MG63 (cell line): ENCODE data around the gene TAGLN3. TPM values are rescaled to one million over a fixed set of nuclear protein-coding genes. Genes with fewer than 3 reads are reported as not detected.
A peak's percentile ranks its signal among the peaks of the same experiment; 100 is the strongest.

ENCODE experiments used
- DNase-seq: peaks from one replicate; pipeline ENCODE4 v3.0.0-alpha.2; 2020
- H3K27me3 ChIP-seq: fragments of 250-450 bp; sonication (Bioruptor Pico); 2 replicates; pipeline ENCODE4 v1.5.1; 2020; ENCODE audit warnings: mild to moderate bottlenecking, moderate library complexity
- H3K36me3 ChIP-seq: fragments of 250-450 bp; sonication (Bioruptor Pico); 2 replicates; pipeline ENCODE4 v1.5.1; 2020; ENCODE audit warnings: mild to moderate bottlenecking, moderate library complexity
- H3K4me3 ChIP-seq: fragments of 250-450 bp; sonication (Bioruptor Pico); 2 replicates; pipeline ENCODE4 v1.5.1; 2020; ENCODE audit warnings: mild to moderate bottlenecking, moderate library complexity
- H3K9me3 ChIP-seq: fragments of 250-450 bp; sonication (Bioruptor Pico); 2 replicates; pipeline ENCODE4 v1.5.1; 2020; ENCODE audit warnings: mild to moderate bottlenecking, moderate library complexity
- total RNA-seq: library from RNA; depleted of rRNA; stranded (reverse); fragments of >200 nt; shearing (Covaris generic); gene quantifications from 2 replicates; pipeline ENCODE4 v1.2.3, GENCODE V29; 2014; ENCODE audit warnings: low replicate concordance

The TAGLN3 gene
- total RNA-seq, 1 experiment from 2014 or later: not detected

DNA sequence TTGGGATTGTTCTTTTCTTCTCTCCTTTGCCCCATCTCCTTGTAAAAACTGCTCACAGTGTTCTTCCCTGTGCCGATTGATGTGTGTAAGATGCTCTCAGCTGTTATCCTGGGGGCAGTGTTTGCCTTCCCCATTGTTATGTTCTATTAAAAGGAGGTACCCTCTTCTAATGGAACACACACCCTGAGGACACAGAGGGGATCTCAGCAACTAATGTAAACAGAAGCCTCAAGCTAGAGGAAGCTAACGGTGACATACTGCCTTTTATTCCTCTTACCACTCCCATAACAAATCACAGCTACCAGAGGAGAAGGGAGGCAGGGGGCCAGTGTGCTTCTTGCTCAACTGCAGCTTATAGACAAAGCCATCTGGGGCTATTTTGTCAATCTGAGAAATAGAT is 2.2 kb downstream of the TAGLN3 start:
- H3K9me3 ChIP-seq: no peaks in the 10 kb centered on the region
- no peak for DNase-seq
- H3K27me3 ChIP-seq: no peaks in the 10 kb centered on the region
- no peaks in the 10 kb centered on the region for H3K36me3 ChIP-seq
- no peak overlapping the region for H3K4me3 ChIP-seq

DNA sequence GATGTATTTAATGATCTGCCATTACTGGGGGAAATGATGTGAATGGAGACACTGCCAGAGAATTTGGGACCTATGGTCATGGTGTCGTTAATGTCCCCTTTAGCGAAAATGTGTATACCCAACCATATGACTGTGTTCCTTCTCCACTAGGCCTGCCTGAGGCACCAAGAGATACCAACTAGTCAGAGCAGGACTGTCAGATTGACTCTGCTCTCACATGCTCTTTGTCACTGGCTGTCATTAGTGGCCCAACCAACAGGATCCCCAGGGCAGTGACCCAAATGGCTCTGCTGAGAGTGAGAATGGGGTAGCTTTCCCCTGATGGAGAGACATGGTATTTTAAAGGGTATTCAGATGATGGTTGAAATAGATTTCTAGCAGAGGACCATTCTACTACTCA is 2.8 kb downstream of the TAGLN3 start:
- Histone ChIP-seq H3K27me3 (no peaks in the 10 kb centered on the region), H3K36me3 (no peaks in the 10 kb centered on the region), H3K9me3 (no peaks in the 10 kb centered on the region), H3K4me3 (no peak overlapping the region)
- no peak for DNase-seq

DNA sequence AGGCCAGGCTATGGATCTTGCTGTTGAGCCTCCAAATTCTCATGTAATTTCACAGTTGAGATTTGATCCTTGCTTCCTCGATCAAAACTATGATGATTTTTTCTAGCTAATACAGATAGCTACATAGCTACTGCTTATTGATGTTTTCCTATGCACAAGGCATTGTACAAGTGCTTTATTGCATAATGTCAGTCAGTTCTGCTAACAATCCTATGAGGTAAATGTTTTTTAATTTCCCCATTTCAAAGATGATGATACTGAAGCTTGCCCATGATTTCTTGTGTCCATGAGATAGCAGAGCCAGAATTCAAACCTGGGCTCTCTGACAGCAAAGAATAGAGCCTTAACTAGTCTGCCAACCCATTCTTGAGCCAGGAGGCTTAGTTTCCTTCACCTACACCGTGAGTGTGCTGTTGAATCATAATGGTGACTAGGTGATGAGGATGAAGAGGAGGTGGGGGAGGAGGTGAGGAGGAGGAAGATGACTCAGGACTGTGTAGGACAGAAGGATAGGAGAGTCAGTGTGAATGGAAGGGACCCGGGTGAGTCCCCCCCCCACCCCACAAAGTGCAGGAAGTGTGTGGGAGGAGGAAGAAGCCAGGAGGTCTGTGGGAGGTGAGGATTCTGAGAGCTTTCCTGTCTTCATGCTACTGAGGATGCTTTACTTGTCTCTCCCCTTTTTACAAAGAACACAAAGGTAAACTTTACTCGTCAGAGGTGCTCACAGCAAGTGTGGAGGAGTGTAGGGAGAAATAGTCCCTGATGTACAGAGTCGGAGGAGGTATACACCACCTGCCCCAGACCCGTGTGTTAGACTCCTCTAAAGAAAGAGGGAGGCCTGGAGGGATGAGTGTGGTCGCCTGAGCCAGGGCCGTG is 3.6 kb downstream of the TAGLN3 start:
- Histone ChIP-seq H3K27me3 (no peaks in the 10 kb centered on the region), H3K9me3 (no peaks in the 10 kb centered on the region), H3K4me3 (no peak overlapping the region), H3K36me3 (no peaks in the 10 kb centered on the region)
- peak; percentile 70 for DNase-seq

DNA sequence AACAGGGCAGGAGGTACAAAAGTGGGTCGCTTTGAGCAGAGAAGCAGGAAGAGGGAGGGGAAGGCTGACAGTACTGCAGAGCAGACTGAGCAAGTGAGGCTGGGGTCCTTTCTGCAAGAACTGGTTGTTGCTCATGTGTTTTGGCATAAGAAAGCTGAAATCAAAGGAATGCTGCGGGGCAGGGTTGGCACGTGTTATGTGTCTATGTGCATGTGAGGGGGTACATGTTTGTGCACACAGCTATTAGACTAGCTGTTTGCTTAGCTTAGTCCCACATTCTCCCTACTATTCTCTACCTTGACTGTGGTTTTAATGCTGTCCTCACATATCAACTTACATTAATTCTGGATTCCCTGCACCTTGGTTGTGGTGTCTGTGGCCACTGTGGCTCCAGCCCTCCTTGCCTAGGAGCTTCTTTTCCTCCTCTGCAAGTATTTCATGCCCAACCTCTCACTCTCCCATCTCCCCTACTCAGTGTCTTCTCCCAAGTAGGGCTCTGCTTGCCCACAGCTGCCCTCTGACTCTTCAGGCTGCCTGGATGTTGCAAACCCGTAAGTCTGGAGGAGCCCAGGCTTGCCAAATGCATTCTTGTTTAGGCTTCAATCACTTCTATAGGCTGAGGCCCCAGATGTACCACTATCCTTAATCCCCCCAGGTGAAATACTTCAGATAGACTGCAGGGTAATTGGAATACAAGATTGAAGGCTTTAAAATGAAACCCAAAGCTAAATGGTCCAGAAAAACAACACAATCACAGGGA is 4.8 kb downstream of the TAGLN3 start:
- no peak overlapping the region for H3K4me3 ChIP-seq
- H3K9me3 ChIP-seq: no peaks in the 10 kb centered on the region
- no peaks in the 10 kb centered on the region for H3K27me3 ChIP-seq
- no peaks in the 10 kb centered on the region for H3K36me3 ChIP-seq
- DNase-seq: no peak

- DNase-seq: no peak
- no peaks in the 10 kb centered on the region for H3K27me3 ChIP-seq
- no peaks in the 10 kb centered on the region for H3K36me3 ChIP-seq
- no peaks in the 10 kb centered on the region for H3K9me3 ChIP-seq
- no peak overlapping the region for H3K4me3 ChIP-seq
Observed at GRCh38 chr3:112004187-112004586, 5.5 kb downstream of the TAGLN3 start.

- DNase-seq: no peak
- H3K27me3 ChIP-seq: no peaks in the 10 kb centered on the region
- no peaks in the 10 kb centered on the region for H3K9me3 ChIP-seq
- no peak overlapping the region for H3K4me3 ChIP-seq
- no peaks in the 10 kb centered on the region for H3K36me3 ChIP-seq
Observed at GRCh38 chr3:112004669-112005068, 5.9 kb downstream of the TAGLN3 start.

DNA sequence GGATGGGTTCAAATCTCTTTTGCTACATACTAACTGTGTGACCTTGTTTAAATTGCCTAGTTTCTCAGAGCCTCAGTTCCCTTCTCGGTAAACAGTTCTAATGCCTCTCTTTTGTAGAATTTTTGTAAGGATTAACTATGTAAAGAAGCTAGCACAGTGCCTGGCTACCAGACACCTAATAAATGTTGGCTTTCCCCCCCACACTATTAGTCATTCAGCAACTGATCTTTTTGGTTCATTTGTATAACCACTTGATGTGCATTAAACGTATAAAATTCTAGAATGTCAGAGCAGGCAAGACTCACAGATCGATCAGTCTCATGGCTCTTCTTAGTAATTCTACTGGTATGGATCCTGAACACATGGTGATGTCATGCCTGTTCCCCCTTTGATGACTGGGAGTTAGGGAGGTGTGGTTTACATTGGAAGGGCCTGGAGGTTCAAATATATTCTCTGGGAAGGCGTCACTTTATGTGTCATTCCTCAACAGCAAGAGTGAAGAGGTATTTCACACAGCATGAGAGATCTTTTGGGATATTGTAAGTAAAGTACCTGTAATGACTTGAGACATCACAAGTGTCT is 6.5 kb downstream of the TAGLN3 start:
- H3K36me3 ChIP-seq: no peaks in the 10 kb centered on the region
- H3K9me3 ChIP-seq: no peaks in the 10 kb centered on the region
- H3K4me3 ChIP-seq: no peak overlapping the region
- DNase-seq: no peak
- no peaks in the 10 kb centered on the region for H3K27me3 ChIP-seq

- Histone ChIP-seq H3K9me3 (0 out of 2 replicates have a peak, but pooled peaks cover 2% of the 10 kb centered on the region), H3K36me3 (no peaks in the 10 kb centered on the region), H3K4me3 (no peak overlapping the region), H3K27me3 (no peaks in the 10 kb centered on the region)
- no peak for DNase-seq
Observed at GRCh38 chr3:112007633-112008032, 8.9 kb downstream of the TAGLN3 start.

- 0 out of 2 replicates have a peak, but pooled peaks cover 2% of the 10 kb centered on the region for H3K9me3 ChIP-seq
- H3K4me3 ChIP-seq: no peak overlapping the region
- H3K36me3 ChIP-seq: no peaks in the 10 kb centered on the region
- no peaks in the 10 kb centered on the region for H3K27me3 ChIP-seq
- DNase-seq: no peak
Observed at GRCh38 chr3:112009670-112010069, 10.9 kb downstream of the TAGLN3 start.

DNA sequence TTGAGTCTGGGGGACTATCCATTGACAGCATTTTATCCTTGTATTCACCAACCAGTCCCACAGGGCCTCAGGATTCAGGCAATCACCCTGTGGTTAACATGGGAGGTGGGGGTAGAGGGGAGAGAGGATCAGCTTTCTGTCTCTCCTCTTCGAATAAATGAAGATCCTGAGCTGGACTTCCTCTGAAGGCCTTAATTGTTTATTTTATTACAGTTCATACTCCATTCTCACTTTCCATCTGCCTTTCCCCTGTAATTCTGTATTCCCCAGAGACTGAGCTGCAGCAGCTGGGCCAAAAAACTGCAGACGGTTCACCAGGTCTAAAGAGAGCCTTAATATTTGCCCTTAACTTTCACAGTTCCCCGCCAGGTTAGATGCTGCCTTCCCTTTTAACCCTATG is 11.9 kb downstream of the TAGLN3 start:
- Histone ChIP-seq H3K9me3 (0 out of 2 replicates have a peak, but pooled peaks cover 2% of the 10 kb centered on the region), H3K4me3 (no peak overlapping the region), H3K27me3 (no peaks in the 10 kb centered on the region), H3K36me3 (no peaks in the 10 kb centered on the region)
- DNase-seq: no peak

DNA sequence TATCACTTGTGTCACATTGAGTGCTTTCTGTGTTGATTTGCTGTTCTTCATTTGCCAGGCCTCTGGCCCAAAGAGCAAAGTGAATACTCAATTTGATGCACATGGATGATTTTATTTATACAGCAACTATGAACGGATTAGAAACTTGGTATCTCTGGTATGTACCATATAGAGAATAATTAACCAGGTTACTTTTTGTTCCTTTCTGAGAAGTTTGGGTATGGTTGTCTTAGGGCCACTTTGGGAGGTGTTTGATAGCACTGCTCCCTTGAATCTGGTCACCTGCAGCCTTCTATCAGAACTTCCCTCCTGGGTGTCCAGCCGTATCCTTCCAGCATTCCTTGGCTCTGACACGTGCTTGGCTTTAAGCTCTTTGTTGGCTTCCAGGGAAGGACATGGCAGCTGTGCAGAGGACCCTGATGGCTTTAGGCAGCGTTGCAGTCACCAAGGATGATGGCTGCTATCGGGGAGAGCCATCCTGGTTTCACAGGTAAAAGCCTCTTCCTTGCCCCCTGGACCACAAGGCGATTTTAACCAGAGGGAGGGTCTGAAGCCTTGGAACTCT is 12.7 kb downstream of the TAGLN3 start:
- no peaks in the 10 kb centered on the region for H3K36me3 ChIP-seq
- H3K9me3 ChIP-seq: 0 out of 2 replicates have a peak, but pooled peaks cover 2% of the 10 kb centered on the region
- no peak for DNase-seq
- no peaks in the 10 kb centered on the region for H3K27me3 ChIP-seq
- no peak overlapping the region for H3K4me3 ChIP-seq

GRCh38 chr3:112012205-112012992 is 13.7 kb downstream of the TAGLN3 start:
- Histone ChIP-seq H3K27me3 (no peaks in the 10 kb centered on the region), H3K36me3 (no peaks in the 10 kb centered on the region), H3K4me3 (no peak overlapping the region), H3K9me3 (0 out of 2 replicates have a peak, but pooled peaks cover 2% of the 10 kb centered on the region)
- no peak for DNase-seq

GRCh38 chr3:112013058-112013783 is 14.5 kb downstream of the TAGLN3 start:
- peak; percentile 59 for DNase-seq
- no peaks in the 10 kb centered on the region for H3K27me3 ChIP-seq

GRCh38 chr3:112013784-112014143 is 15.0 kb downstream of the TAGLN3 start:
- Histone ChIP-seq H3K27me3 (no peaks in the 10 kb centered on the region), H3K9me3 (0 out of 2 replicates have a peak, but pooled peaks cover 2% of the 10 kb centered on the region), H3K36me3 (no peaks in the 10 kb centered on the region), H3K4me3 (no peak overlapping the region)
- no peak for DNase-seq

More at GRCh38 chr3:112013058-112013783, 14.5 kb downstream of the TAGLN3 start:
- 0 out of 2 replicates have a peak, but pooled peaks cover 2% of the 10 kb centered on the region for H3K9me3 ChIP-seq
- no peaks in the 10 kb centered on the region for H3K36me3 ChIP-seq
- H3K4me3 ChIP-seq: no peak overlapping the region

GRCh38 chr3:112017091-112017490 is 18.4 kb downstream of the TAGLN3 start:
- no peak for DNase-seq
- Histone ChIP-seq H3K36me3 (no peaks in the 10 kb centered on the region), H3K9me3 (peaks cover 5% of the 10 kb centered on the region; the same call in 1 of the 2 replicates), H3K27me3 (no peaks in the 10 kb centered on the region), H3K4me3 (no peak overlapping the region)
